Stimulated activated CD8-positive, alpha-beta memory T cell treated with anti-CD3 and anti-CD28 coated beads, Interleukin-4, amount 100 ng/mL, for 4 hours (primary cell): Measurements from ENCODE around the gene EEF1AKMT3.
A peak's percentile ranks its signal among the peaks of the same experiment; 100 is the strongest.

Experiments used
- DNase-seq, 2 donors: peaks; one replicate each; pipeline ENCODE4 v3.0.0-alpha.2; 2020; ENCODE audit warnings: low read depth in 2 of 2, low spot score in 1 of 2

Gene EEF1AKMT3

GRCh38 chr12:57750561-57751431, 21.6 kb upstream of the EEF1AKMT3 start:
- DNase-seq = no peak

DNA sequence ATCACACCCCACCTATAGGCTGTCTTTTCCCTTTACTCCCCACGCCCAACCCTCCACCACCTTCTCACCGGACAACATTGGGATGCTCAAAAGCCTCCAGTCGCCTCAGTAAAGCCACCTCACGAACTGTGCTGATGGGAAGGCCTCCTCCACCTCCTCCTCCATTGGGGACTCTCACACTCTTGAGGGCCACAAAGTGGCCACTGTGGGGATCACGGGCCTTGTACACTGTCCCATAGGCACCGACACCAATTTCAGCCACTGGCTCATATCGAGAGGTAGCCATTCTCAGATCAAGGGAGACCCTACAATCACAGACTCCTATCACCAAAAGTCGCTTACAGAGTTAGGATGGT, 21.0 kb upstream of the EEF1AKMT3 start:
- no peak for DNase-seq

GRCh38 chr12:57751788-57752667, 20.4 kb upstream of the EEF1AKMT3 start, which contains the start of gene CDK4:
TSS of gene CDK4 (minus strand) at chr12:57752310. CDS start at chr12:57751717, 593 bp downstream.
- peak; percentile 93 to 99 for DNase-seq

- DNase-seq = no peak
These were observed 19.8 kb upstream of the EEF1AKMT3 start for GRCh38 chr12:57752668-57753000.

DNA sequence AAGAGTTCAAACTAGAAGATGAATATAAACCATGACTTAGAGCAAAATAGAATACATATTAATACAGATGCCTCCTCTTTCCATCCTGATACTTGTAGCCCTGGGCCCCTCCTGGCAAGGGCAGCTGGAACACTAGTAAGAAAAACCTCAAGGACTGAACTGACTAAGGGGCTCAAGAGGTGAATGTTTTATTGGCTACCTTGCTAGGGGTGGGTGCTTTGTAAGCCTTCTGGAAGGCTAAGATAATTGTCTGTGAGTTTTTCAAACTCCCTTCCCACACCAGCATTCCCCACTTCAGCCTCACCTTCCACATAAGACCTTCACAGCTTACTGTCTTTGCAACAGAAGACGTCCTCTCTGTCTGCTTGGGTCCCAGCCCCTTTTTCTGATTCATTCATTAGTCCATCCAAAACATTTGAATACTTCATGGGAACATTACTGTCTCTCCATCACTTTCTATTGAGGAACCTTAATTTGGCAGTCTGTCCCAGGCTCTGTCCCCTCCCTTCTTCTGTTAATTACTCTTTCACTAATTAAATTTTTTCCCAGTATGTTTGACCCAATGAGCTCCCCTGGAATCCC, 18.6 kb upstream of the EEF1AKMT3 start:
- DNase-seq = no peak

DNA sequence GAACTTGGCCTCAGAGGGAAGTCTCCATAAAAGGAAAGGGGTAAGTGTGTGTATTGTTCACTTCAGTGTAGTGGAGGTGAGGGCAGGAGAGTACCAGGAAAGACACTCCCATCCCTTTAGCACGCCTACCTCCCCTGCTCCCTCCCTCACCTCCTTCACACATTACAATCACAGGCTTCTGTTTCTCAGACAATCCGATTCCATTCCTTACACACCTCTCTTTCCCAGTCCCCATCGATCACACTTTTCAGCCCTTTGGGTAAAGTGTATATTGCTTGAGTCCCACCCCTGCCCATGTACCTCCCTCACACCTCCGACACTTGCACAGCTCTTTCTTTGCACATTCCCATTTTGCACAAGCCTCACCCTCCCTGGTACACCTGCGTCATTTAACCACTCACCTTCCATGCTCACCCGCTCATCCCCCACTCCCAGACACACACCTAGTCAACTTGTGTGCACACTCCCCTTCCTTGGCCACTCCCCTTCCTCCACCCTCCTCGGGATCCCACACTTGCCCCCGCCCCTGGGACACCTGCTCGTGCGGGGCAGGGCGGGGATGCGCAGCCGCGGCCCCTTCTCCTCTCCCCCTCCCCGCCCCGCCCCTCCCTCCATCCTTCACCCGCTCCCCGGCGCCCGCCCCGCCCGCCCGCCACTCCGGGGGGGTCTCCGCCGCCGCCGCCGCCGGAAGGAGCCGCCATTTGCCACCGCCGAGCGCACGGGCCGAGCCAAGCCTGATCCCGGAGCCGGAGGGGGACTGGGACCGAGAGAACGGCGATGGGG, 17.8 kb upstream of the EEF1AKMT3 start, which contains the start of gene MARCHF9:
Gene MARCHF9 (plus strand): TSS at position 693 of the 783 bp plus-strand sequence. CDS start 426 bp downstream, outside the sequence.
- peak; percentile 54 to 65 for DNase-seq

DNA sequence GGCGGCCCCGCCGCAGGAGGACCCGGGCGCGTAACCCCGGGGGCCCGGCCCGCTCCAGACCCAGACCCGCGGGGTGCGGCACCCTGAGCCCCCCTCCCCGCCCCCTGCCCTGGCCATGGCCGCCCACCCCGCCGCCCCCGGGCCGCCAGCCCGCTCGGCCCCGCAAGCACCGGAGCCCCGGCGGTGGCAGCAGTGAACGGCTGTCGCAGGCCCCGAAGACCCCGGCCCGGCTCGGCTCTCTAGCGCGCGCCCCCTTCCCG, 17.3 kb upstream of the EEF1AKMT3 start:
- no peak for DNase-seq

- no peak for DNase-seq
These were observed 16.7 kb upstream of the EEF1AKMT3 start for GRCh38 chr12:57755454-57756372.

GRCh38 chr12:57756406-57757341, 15.7 kb upstream of the EEF1AKMT3 start:
- DNase-seq = no peak

- no peak for DNase-seq
These were observed 14.6 kb upstream of the EEF1AKMT3 start for GRCh38 chr12:57757771-57758170.

- no peak for DNase-seq
These were observed 13.7 kb upstream of the EEF1AKMT3 start for GRCh38 chr12:57758552-57759359.

DNA sequence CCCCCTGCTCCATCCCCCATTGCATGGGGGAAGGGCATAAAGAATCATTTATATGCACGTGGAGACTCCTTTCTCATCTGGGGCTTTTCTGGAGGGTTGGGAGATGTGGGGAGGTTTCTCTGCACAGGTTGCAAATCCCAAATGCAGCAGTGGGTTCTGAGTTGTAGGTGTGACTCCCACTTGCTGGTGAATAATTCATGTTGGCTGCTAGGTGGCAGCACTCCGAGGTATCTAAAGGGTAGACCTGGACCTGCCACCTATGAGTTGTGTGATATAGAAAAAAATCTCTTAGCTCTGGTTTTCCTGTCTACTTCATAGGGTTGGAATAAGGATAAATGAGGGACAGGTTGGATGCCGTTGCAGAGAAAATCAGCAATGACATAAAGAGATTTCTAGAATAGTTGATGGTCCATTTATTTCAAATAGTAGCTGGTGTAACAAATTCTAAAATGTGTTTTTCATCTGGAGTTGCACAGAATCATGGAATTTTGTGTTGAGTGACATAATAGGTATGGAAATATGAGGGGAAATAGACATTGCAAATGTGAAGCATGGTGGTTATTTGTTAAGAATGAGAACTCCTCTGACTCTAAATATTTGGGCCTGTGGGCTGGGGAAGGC, 12.9 kb upstream of the EEF1AKMT3 start:
- DNase-seq = no peak

- no peak for DNase-seq
These were observed 11.9 kb upstream of the EEF1AKMT3 start for GRCh38 chr12:57760347-57760982.

DNA sequence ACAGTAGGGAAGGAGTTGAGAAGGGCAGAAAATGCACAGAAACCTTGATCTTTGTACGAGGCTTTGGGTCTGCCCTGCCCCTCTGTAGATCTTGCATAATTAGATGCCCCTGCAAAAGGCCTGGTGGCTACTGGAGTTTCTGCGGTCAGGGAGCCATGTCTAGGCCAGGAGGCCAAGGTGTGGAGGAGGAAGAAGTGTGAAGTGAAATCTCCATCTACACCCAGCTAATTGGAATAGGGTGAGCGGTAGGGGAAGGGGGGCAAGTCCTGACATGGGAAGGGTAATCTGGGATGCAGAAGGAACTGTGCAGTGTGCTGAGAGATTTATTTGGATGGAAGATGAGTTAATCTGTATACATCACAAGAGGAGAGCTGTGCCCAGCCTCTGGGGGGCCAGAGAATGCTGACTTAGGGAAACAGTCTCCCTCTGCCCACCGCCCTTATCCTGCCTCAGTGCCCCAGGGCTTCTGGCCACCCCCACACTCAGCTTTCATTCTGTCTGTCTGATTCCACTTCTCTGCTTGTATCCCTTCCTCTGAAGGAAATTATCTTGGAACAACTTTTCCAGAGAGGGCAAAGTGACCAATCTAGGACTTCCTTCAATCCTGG, 10.9 kb upstream of the EEF1AKMT3 start:
- DNase-seq = no peak

DNA sequence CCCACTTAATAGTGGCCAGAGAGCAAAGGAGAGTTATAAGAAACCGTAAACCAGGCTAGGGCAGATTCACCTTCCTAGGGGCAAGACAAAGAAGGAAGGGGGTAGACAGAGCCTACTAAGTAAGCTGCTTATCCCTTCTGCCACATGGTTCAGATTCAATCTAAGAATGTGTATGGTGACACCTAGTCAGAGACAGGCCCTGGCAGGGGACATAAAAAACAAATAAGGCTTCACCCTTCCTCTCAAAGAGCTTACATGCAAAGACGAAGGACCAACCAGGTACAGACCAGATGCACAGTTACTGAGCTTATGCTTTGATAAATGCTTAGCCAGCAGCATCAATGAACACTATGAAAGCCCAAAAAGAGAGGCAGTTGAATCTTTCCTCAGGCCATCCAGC, 10.0 kb upstream of the EEF1AKMT3 start:
- DNase-seq = no peak

DNA sequence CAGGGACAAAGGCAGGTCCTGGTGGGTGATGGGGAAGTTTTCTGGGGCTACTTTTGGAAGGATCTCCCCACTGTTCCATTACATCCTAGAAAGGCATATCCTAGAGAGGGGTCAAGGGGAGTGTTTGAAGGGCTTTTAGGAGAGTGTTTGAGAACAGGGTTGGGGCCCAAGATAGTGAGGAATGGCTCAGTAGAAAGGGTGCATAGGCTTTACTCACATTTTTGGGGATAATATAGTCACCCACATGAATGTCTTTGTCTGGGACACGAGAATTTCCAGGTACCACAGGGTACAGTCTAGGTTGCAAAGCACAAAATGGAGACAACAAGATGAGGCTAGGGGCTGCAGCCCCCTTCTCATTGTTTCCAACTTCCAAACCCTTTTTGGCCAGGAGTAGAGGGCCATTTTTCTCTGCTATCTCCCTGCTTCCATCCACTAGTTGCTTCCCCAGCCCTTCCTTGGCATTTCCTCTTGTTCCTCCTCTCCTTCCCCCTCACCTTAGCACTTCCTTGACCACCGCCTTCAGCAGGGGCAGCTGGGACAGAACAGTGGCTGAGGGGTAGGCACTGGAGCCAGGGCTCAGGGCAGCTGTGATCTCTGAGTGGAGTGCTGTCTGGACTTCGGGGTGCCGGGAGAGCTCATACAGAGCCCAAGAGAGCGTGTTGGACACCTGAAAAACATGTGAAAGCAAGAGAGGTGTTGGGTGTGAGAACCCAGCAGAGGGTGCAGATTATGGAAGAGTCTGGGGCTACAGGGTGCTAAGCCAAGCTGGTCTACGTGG, 8.3 kb upstream of the EEF1AKMT3 start:
- DNase-seq = no peak
